ENCODE results near the gene DYNLT2. TPM values are rescaled to one million over a fixed set of nuclear protein-coding genes. Genes with fewer than 3 reads are reported as not detected.
A peak's percentile ranks its signal among the peaks of the same experiment; 100 is the strongest.

Gene DYNLT2
- total and polyA plus RNA-seq, 2 of the 13 experiments (the other 11 are each of a cell fraction or from before 2014, with no cell fraction given) = 2.1 to 4.3 TPM

DNA sequence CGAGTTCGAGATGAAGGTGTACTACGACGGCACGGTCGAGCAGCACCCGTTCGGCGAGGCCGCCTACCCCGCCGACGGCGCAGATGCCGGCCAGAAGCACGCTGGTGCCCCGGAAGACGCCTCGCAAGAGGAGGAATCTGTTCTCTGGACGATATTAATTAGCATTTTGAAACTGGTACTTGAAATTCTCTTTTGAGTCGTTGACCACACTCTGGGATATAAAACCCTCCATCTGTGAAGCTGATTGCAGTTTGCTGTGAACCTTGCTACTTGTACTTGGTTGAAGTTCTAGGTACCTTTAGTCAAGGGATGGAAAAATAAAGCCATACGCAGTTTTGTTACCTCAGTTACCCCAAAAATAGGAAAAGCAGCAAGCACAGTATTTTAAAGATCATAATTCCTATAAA is 48.5 kb downstream of the DYNLT2 start (continued):
- TF ChIP-seq, protein P1, sequence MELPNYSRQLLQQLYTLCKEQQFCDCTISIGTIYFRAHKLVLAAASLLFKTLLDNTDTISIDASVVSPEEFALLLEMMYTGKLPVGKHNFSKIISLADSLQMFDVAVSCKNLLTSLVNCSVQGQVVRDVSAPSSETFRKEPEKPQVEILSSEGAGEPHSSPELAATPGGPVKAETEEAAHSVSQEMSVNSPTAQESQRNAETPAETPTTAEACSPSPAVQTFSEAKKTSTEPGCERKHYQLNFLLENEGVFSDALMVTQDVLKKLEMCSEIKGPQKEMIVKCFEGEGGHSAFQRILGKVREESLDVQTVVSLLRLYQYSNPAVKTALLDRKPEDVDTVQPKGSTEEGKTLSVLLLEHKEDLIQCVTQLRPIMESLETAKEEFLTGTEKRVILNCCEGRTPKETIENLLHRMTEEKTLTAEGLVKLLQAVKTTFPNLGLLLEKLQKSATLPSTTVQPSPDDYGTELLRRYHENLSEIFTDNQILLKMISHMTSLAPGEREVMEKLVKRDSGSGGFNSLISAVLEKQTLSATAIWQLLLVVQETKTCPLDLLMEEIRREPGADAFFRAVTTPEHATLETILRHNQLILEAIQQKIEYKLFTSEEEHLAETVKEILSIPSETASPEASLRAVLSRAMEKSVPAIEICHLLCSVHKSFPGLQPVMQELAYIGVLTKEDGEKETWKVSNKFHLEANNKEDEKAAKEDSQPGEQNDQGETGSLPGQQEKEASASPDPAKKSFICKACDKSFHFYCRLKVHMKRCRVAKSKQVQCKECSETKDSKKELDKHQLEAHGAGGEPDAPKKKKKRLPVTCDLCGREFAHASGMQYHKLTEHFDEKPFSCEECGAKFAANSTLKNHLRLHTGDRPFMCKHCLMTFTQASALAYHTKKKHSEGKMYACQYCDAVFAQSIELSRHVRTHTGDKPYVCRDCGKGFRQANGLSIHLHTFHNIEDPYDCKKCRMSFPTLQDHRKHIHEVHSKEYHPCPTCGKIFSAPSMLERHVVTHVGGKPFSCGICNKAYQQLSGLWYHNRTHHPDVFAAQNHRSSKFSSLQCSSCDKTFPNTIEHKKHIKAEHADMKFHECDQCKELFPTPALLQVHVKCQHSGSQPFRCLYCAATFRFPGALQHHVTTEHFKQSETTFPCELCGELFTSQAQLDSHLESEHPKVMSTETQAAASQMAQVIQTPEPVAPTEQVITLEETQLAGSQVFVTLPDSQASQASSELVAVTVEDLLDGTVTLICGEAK (IDR thresholded peaks at IDR 0.05) = no peak
- TF ChIP-seq, protein P1 (CRISPR knock-in tag; IDR thresholded peaks at IDR 0.05) = 0 out of 2 replicates have a peak, but pooled peaks have one; percentile 43
- TF ChIP-seq ZSCAN20 (CRISPR knock-in tag; IDR thresholded peaks at IDR 0.05; ENCODE audit: borderline replicate concordance) (0 out of 2 replicates have a peak, but pooled peaks have one; percentile 50), CCDC6 (CRISPR knock-in tag; IDR thresholded peaks at IDR 0.05) (peak; percentile 79; the same call in 1 of the 2 replicates), HOXA5 (CRISPR knock-in tag; IDR thresholded peaks at IDR 0.05) (0 out of 2 replicates have a peak, but pooled peaks have one; percentile 14), MEF2D (CRISPR knock-in tag; IDR thresholded peaks at IDR 0.05) (peak; percentile 69; the same call in 1 of the 2 replicates), RBM22 (optimal IDR thresholded peaks at IDR 0.05; ENCODE audit: low read length) (peak; percentile 59), ZFP62 (CRISPR knock-in tag; IDR thresholded peaks at IDR 0.05) (no peak), SAFB2 (CRISPR knock-in tag; IDR thresholded peaks at IDR 0.05; ENCODE audit: borderline replicate concordance, low read depth) (0 out of 2 replicates have a peak, but pooled peaks have one; percentile 12), CBFB (CRISPR knock-in tag; IDR thresholded peaks at IDR 0.05) (0 out of 2 replicates have a peak, but pooled peaks have one; percentile 37), SMYD3 (CRISPR knock-in tag; IDR thresholded peaks at IDR 0.05) (peak; percentile 45; the same call in 1 of the 2 replicates), ELF1 (CRISPR knock-in tag; IDR thresholded peaks at IDR 0.05) (0 out of 2 replicates have a peak, but pooled peaks have one; percentile 1), SRY (CRISPR knock-in tag; IDR thresholded peaks at IDR 0.05) (0 out of 2 replicates have a peak, but pooled peaks have one; percentile 4), FOXJ3 (CRISPR knock-in tag; IDR thresholded peaks at IDR 0.05; ENCODE audit: borderline replicate concordance) (0 out of 2 replicates have a peak, but pooled peaks have one; percentile 6)
- TF ChIP-seq, protein P2, sequence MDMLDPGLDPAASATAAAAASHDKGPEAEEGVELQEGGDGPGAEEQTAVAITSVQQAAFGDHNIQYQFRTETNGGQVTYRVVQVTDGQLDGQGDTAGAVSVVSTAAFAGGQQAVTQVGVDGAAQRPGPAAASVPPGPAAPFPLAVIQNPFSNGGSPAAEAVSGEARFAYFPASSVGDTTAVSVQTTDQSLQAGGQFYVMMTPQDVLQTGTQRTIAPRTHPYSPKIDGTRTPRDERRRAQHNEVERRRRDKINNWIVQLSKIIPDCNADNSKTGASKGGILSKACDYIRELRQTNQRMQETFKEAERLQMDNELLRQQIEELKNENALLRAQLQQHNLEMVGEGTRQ (IDR thresholded peaks at IDR 0.05; ENCODE audit: low read depth, low read length) = no peak
- TF ChIP-seq, protein P2 (CRISPR knock-in tag; IDR thresholded peaks at IDR 0.05; ENCODE audit: borderline replicate concordance) = 0 out of 2 replicates have a peak, but pooled peaks have one; percentile 20
- TF ChIP-seq, protein P3, sequence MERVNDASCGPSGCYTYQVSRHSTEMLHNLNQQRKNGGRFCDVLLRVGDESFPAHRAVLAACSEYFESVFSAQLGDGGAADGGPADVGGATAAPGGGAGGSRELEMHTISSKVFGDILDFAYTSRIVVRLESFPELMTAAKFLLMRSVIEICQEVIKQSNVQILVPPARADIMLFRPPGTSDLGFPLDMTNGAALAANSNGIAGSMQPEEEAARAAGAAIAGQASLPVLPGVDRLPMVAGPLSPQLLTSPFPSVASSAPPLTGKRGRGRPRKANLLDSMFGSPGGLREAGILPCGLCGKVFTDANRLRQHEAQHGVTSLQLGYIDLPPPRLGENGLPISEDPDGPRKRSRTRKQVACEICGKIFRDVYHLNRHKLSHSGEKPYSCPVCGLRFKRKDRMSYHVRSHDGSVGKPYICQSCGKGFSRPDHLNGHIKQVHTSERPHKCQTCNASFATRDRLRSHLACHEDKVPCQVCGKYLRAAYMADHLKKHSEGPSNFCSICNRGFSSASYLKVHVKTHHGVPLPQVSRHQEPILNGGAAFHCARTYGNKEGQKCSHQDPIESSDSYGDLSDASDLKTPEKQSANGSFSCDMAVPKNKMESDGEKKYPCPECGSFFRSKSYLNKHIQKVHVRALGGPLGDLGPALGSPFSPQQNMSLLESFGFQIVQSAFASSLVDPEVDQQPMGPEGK (CRISPR knock-in tag; IDR thresholded peaks at IDR 0.05) = no peak

Data from HepG2 (cell line).